GM18870 (cell line): ENCODE data around the gene IMPA2.

Source experiments
- ATAC-seq: cut with Tn5 transposase; IDR thresholded peaks from one replicate; pipeline ENCODE4 v1.9.1; 2021; ENCODE audit warnings: moderate library complexity; ENCODE audit not compliant: unreplicated experiment

Gene IMPA2

GRCh38 chr18:12007063-12007462 lies 25.8 kb downstream of the IMPA2 start:
- ATAC-seq, result no peak

- ATAC-seq, result no peak
Measured at GRCh38 chr18:12008181-12008767, 27.0 kb downstream of the IMPA2 start.

GRCh38 chr18:12008842-12009580 lies 27.7 kb downstream of the IMPA2 start:
- ATAC-seq, result no peak

- no peak for ATAC-seq
Measured at GRCh38 chr18:12009581-12010140, 28.4 kb downstream of the IMPA2 start.

GRCh38 chr18:12010187-12010802 lies 29.0 kb downstream of the IMPA2 start:
- ATAC-seq, result no peak

- ATAC-seq, result no peak
Measured at GRCh38 chr18:12011199-12011956, 30.1 kb downstream of the IMPA2 start.

- ATAC-seq, result no peak
Measured at GRCh38 chr18:12011957-12012549, 30.7 kb downstream of the IMPA2 start.

GRCh38 chr18:12012697-12013096 lies 31.4 kb downstream of the IMPA2 start:
- no peak for ATAC-seq

GRCh38 chr18:12013186-12013916 lies 32.0 kb downstream of the IMPA2 start:
- ATAC-seq, result no peak

- no peak for ATAC-seq
Measured at GRCh38 chr18:12014086-12014485, 32.8 kb downstream of the IMPA2 start.

GRCh38 chr18:12014521-12015415 lies 33.5 kb downstream of the IMPA2 start:
- no peak for ATAC-seq

- no peak for ATAC-seq
Measured at GRCh38 chr18:12015416-12016062, 34.2 kb downstream of the IMPA2 start.

GRCh38 chr18:12017081-12017480 lies 35.8 kb downstream of the IMPA2 start:
- ATAC-seq, result no peak

GRCh38 chr18:12018861-12019260 lies 37.6 kb downstream of the IMPA2 start:
- no peak for ATAC-seq

- ATAC-seq, result no peak
Measured at GRCh38 chr18:12021077-12021476, 39.8 kb downstream of the IMPA2 start.

- no peak for ATAC-seq
Measured at GRCh38 chr18:12021596-12021995, 40.3 kb downstream of the IMPA2 start.

GRCh38 chr18:12023375-12023774 lies 42.1 kb downstream of the IMPA2 start:
- no peak for ATAC-seq

- no peak for ATAC-seq
Measured at GRCh38 chr18:12026562-12026961, 45.3 kb downstream of the IMPA2 start.

- ATAC-seq, result no peak
Measured at GRCh38 chr18:12027046-12027445, 45.7 kb downstream of the IMPA2 start.
